Endodermal cell (in vitro differentiated cells): ENCODE data around the gene RAB34. TPM values are rescaled to one million over a fixed set of nuclear protein-coding genes. Genes with fewer than 3 reads are reported as not detected.

Source experiments
- DNase-seq: peaks from one replicate; pipeline ENCODE4 v3.0.0-alpha.2; 2017
- H3K27ac ChIP-seq: 2 replicates; pipeline ENCODE4 v1.5.1; 2013; ENCODE audit warnings: mild to moderate bottlenecking, low read depth, low read length, moderate library complexity
- H3K27me3 ChIP-seq: 2 replicates; pipeline ENCODE4 v1.6.1; 2013; ENCODE audit warnings: mild to moderate bottlenecking, low read length, moderate library complexity; ENCODE audit not compliant: insufficient read depth, control insufficient read depth, poor library complexity, severe bottlenecking
- H3K36me3 ChIP-seq: 2 replicates; pipeline ENCODE4 v1.7.0; 2013; ENCODE audit warnings: mild to moderate bottlenecking, low read length, moderate library complexity; ENCODE audit not compliant: control insufficient read depth, insufficient read depth
- H3K4me1 ChIP-seq: one replicate; pipeline ENCODE4 v1.7.0; 2013; ENCODE audit warnings: low read length; ENCODE audit not compliant: control insufficient read depth, insufficient read depth
- H3K4me3 ChIP-seq: 2 replicates; pipeline ENCODE4 v1.5.1; 2013; ENCODE audit warnings: mild to moderate bottlenecking, low read length, moderate library complexity
- H3K9ac ChIP-seq: 2 replicates; pipeline ENCODE4 v1.6.1; 2013; ENCODE audit warnings: mild to moderate bottlenecking, low read length, moderate library complexity; ENCODE audit not compliant: poor library complexity, severe bottlenecking; ENCODE audit errors: extremely low read depth
- H3K9me3 ChIP-seq: 2 replicates; pipeline ENCODE4 v1.6.1; 2013; ENCODE audit warnings: mild to moderate bottlenecking, low read length, moderate library complexity; ENCODE audit not compliant: control insufficient read depth
- H3K27ac Mint-ChIP-seq: 2 replicates; pipeline ENCODE4 v1.8.0; 2020; ENCODE audit warnings: mixed read lengths
- H3K27me3 Mint-ChIP-seq: 2 replicates; pipeline ENCODE4 v1.8.0; 2021; ENCODE audit warnings: mild to moderate bottlenecking, mixed read lengths; ENCODE audit not compliant: insufficient read depth
- H3K36me3 Mint-ChIP-seq: 2 replicates; pipeline ENCODE4 v1.8.0; 2020; ENCODE audit warnings: low read depth, mixed read lengths
- H3K4me1 Mint-ChIP-seq: 2 replicates; pipeline ENCODE4 v1.8.0; 2020; ENCODE audit warnings: mixed read lengths
- H3K4me3 Mint-ChIP-seq: 2 replicates; pipeline ENCODE4 v1.8.0; 2020; ENCODE audit warnings: mild to moderate bottlenecking, moderate library complexity, mixed read lengths
- H3K9me3 Mint-ChIP-seq: 2 replicates; pipeline ENCODE4 v1.8.0; 2020; ENCODE audit warnings: mild to moderate bottlenecking, mixed read lengths
- WGBS, 2 experiments: methylation state at CpG; one replicate each; pipeline versions ENCODE4 v1.1.5 to v1.1.7; 2013; ENCODE audit warnings: missing lambda C conversion rate in 2 of 2, mixed read lengths in 1 of 2; ENCODE audit not compliant: insufficient coverage in 1 of 2, insufficient read length in 1 of 2; 5-methylcytosine and 5-hydroxymethylcytosine counted together
- total RNA-seq, 2 donors: library from RNA; stranded (reverse); fragmentation: NEBNext Ultra II Directional in 1 of 2; extraction: Animal tissue kit (Norgen Biotek cat#: 25700) in 1 of 2; gene quantifications; 2 replicates in 1 of 2; 3 replicates in 1 of 2; pipeline ENCODE4 v1.2.1, GENCODE V29; 2021
- TF ChIP-seq, protein P1 (sequence below): fragments of 200-600 bp; sonication (generic); conservative IDR thresholded peaks from 2 replicates; pipeline ENCODE4 v1.5.0; 2021; ENCODE audit warnings: antibody characterized with exemption, mild to moderate bottlenecking

The RAB34 gene
- total RNA-seq, 2 donors from 2014 or later = 111 to 112 TPM

DNA sequence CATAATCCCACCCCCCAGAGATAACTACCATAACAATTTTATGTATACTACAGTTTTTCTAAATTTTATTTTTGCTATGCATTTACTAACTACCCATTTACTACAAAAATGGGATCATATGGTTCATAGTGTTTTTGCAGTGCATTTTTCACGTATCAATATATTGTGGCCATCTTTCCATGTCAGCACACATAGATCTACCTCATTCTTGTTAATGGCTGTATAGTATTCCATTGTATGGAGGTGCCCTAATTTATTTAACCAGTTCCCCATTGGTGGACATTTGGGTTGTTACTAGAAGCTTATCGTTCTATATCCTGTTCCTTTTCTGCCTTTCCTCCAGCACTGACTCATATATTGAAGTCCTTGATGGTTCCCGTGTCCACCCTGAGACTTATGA, 28.7 kb downstream of the RAB34 start:
- TF ChIP-seq, protein P1, sequence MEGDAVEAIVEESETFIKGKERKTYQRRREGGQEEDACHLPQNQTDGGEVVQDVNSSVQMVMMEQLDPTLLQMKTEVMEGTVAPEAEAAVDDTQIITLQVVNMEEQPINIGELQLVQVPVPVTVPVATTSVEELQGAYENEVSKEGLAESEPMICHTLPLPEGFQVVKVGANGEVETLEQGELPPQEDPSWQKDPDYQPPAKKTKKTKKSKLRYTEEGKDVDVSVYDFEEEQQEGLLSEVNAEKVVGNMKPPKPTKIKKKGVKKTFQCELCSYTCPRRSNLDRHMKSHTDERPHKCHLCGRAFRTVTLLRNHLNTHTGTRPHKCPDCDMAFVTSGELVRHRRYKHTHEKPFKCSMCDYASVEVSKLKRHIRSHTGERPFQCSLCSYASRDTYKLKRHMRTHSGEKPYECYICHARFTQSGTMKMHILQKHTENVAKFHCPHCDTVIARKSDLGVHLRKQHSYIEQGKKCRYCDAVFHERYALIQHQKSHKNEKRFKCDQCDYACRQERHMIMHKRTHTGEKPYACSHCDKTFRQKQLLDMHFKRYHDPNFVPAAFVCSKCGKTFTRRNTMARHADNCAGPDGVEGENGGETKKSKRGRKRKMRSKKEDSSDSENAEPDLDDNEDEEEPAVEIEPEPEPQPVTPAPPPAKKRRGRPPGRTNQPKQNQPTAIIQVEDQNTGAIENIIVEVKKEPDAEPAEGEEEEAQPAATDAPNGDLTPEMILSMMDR = no peak
- no peaks in the 10 kb centered on the region for H3K9me3 Mint-ChIP-seq
- H3K27me3 Mint-ChIP-seq = no peaks in the 10 kb centered on the region
- Histone ChIP-seq H3K9me3 (no peaks in the 10 kb centered on the region), H3K27ac (no peak overlapping the region), H3K4me3 (no peak overlapping the region), H3K9ac (no peak overlapping the region), H3K4me1 (no peaks in the 10 kb centered on the region), H3K36me3 (peaks cover 88% of the 10 kb centered on the region), H3K27me3 (no peaks in the 10 kb centered on the region)
- WGBS, 2 experiments = 88 to 95% methylated on average over 1 to 3 of the region's 3 CpGs
- H3K4me3 Mint-ChIP-seq = no peak overlapping the region
- no peak overlapping the region for H3K27ac Mint-ChIP-seq
- peaks cover 88% of the 10 kb centered on the region for H3K36me3 Mint-ChIP-seq
- DNase-seq = no peak
- H3K4me1 Mint-ChIP-seq = no peaks in the 10 kb centered on the region

GRCh38 chr17:28688481-28688880, 29.2 kb downstream of the RAB34 start:
- peaks cover 85% of the 10 kb centered on the region for H3K36me3 ChIP-seq
- TF ChIP-seq, protein P1 = no peak
- WGBS, 2 experiments = 98 to 100% methylated on average over 2 to 4 of the region's 4 CpGs
- H3K27me3 Mint-ChIP-seq = no peaks in the 10 kb centered on the region
- no peak overlapping the region for H3K9ac ChIP-seq
- no peaks in the 10 kb centered on the region for H3K27me3 ChIP-seq
- no peaks in the 10 kb centered on the region for H3K9me3 Mint-ChIP-seq
- DNase-seq = no peak
- H3K4me3 Mint-ChIP-seq = no peak overlapping the region
- H3K4me3 ChIP-seq = no peak overlapping the region
- H3K27ac Mint-ChIP-seq = no peak overlapping the region
- H3K27ac ChIP-seq = no peak overlapping the region
- no peaks in the 10 kb centered on the region for H3K4me1 Mint-ChIP-seq
- peaks cover 86% of the 10 kb centered on the region for H3K36me3 Mint-ChIP-seq
- H3K9me3 ChIP-seq = no peaks in the 10 kb centered on the region
- H3K4me1 ChIP-seq = no peaks in the 10 kb centered on the region

- Mint-ChIP-seq H3K27me3 (no peaks in the 10 kb centered on the region), H3K36me3 (peaks cover 91% of the 10 kb centered on the region), H3K4me3 (no peak overlapping the region), H3K27ac (no peak overlapping the region), H3K4me1 (no peaks in the 10 kb centered on the region), H3K9me3 (no peaks in the 10 kb centered on the region)
- H3K4me1 ChIP-seq = no peaks in the 10 kb centered on the region
- H3K27ac ChIP-seq = no peak overlapping the region
- H3K36me3 ChIP-seq = peaks cover 95% of the 10 kb centered on the region
- H3K9me3 ChIP-seq = no peaks in the 10 kb centered on the region
- H3K27me3 ChIP-seq = no peaks in the 10 kb centered on the region
- TF ChIP-seq, protein P1 = no peak
- no peak overlapping the region for H3K4me3 ChIP-seq
- WGBS, 2 experiments = 93 to 95% methylated on average over 3 to 4 of the region's 4 CpGs
- no peak overlapping the region for H3K9ac ChIP-seq
- no peak for DNase-seq
Measured at GRCh38 chr17:28686296-28686695, 31.4 kb downstream of the RAB34 start.
